Measurements from ENCODE around the gene FKRP.

Gene FKRP

GRCh38 chr19:46719629-46720502 is 26.0 kb upstream of the FKRP start:
- no peak for DNase-seq

- no peak for DNase-seq
Observed at GRCh38 chr19:46720503-46721239, 25.2 kb upstream of the FKRP start.

- DNase-seq, result no peak
Observed at GRCh38 chr19:46721269-46722003, 24.4 kb upstream of the FKRP start.

GRCh38 chr19:46722004-46722380 is 23.9 kb upstream of the FKRP start:
- no peak for DNase-seq

- no peak for DNase-seq
Observed at GRCh38 chr19:46722421-46723022, 23.3 kb upstream of the FKRP start.

GRCh38 chr19:46723023-46723461 is 22.8 kb upstream of the FKRP start:
- no peak for DNase-seq

- DNase-seq, result no peak
Observed at GRCh38 chr19:46723471-46723870, 22.4 kb upstream of the FKRP start.

- peak in 5 of 56 donors; percentile 14 to 27 (median 24) for DNase-seq
Observed at GRCh38 chr19:46724468-46724867, 21.4 kb upstream of the FKRP start.

GRCh38 chr19:46725036-46725820 is 20.6 kb upstream of the FKRP start:
- no peak for DNase-seq

GRCh38 chr19:46725859-46726393 is 19.9 kb upstream of the FKRP start:
- no peak for DNase-seq

- no peak for DNase-seq
Observed at GRCh38 chr19:46726551-46726950, 19.3 kb upstream of the FKRP start.

- DNase-seq, result peak in 14 of 56 donors; percentile 14 to 54 (median 32)
Observed at GRCh38 chr19:46726971-46727501, 18.8 kb upstream of the FKRP start.

GRCh38 chr19:46727757-46728156 is 18.1 kb upstream of the FKRP start:
- DNase-seq, result no peak

- DNase-seq, result no peak
Observed at GRCh38 chr19:46728208-46728607, 17.6 kb upstream of the FKRP start.

- peak in 38 of 56 donors; percentile 18 to 87 (median 39) for DNase-seq
Observed at GRCh38 chr19:46728693-46729339, 17.0 kb upstream of the FKRP start.

- DNase-seq, result no peak
Observed at GRCh38 chr19:46729696-46730095, 16.2 kb upstream of the FKRP start.

- DNase-seq, result no peak
Observed at GRCh38 chr19:46730187-46730586, 15.7 kb upstream of the FKRP start.

- DNase-seq, result no peak
Observed at GRCh38 chr19:46730595-46730994, 15.3 kb upstream of the FKRP start.

- peak in 3 of 56 donors; percentile 22 to 48 (median 27) for DNase-seq
Observed at GRCh38 chr19:46731007-46731501, 14.8 kb upstream of the FKRP start.
